Spleen (tissue), 7 donors: Measurements from ENCODE around the gene PLA1A.

Source experiments
- CTCF ChIP-seq, 11 experiments: fragments of 200-600 bp in 7 of 11; fragments of 450-650 bp in 4 of 11; sonication (generic) in 4 of 11; IDR thresholded peaks in 8 of 11; conservative IDR thresholded peaks in 3 of 11; 1 replicate in 7 of 11; 2 replicates in 4 of 11; pipeline versions ENCODE4 v1.4.0 to v1.8.0; 2016 to 2021; ENCODE audit warnings: antibody characterized with exemption in 11 of 11, inconsistent platforms in 4 of 11, mild to moderate bottlenecking in 1 of 11
- POLR2A ChIP-seq, 3 donors: fragments of 450-650 bp; IDR thresholded peaks; one replicate each; pipeline ENCODE4 v1.5.1; 2017; ENCODE audit warnings: antibody characterized with exemption in 3 of 3, mild to moderate bottlenecking in 1 of 3
- POLR2AphosphoS5 ChIP-seq, 3 donors: sonication (generic); formaldehyde crosslinking; IDR thresholded peaks; one replicate each; pipeline ENCODE4 v1.5.1; 2017; ENCODE audit warnings: antibody characterized with exemption in 3 of 3
- donor health status: DM: no; HTN: no; CAD: no; lungs with moderate emphysema.
- donor health status: DM: no; HTN: no; CAD: no.
- donor health status: DM: no; HTN: no; CAD: no.

DNA sequence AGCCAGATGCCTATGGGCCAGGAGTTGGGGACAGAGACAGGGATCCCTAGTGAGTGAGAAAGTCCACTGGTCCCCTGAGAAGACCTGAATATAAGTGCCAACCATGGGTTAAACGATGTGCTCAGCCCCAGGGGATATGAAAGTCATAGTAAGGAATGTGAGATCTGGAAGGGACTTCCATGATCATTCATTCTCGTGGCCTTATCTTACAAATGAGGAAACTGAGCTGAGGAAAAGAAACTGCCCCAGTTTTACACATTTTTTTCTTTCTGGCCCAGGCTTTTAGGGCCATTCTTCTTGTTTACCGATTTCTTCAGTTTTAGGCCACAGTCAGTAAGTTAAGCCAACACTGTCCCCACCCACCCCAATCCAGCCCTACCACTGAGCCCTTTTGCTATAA lies 49.3 kb upstream of the PLA1A start:
- TF ChIP-seq POLR2A (IDR thresholded peaks at IDR 0.05) (no peak), POLR2AphosphoS5 (IDR thresholded peaks at IDR 0.05) (no peak), CTCF (IDR thresholded peaks at IDR 0.05 in 8 of 11, conservative IDR thresholded peaks at IDR 0.05 in 3 of 11) (no peak)
